ENCODE data around the gene ICOS. TPM values are rescaled to one million over a fixed set of nuclear protein-coding genes. Genes with fewer than 3 reads are reported as not detected.

The ICOS gene
- total RNA-seq, 1 experiment from 2014 or later: not detected

DNA sequence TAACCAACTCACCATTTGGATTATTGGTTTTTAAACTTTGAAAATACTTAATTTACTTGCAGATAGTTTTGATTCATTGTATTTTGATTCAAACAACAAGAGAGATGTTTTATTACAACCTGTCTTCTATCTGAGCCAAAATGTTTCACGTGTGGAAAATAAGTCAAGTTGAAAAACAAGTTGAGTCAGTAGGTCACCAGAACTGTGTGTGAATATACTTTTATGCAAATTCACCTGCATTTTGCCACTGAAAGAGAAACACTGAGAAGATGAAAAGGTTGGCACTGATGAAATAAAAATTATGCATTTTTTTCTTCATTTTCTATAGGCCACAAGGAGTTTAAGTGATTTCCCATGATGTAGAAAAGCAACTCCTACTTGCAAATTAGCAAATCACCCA lies 68.3 kb downstream of the ICOS start:
- Histone ChIP-seq H3K9ac (ENCODE audit: low read length) (no peak overlapping the region), H3K27ac (ENCODE audit: low read length) (no peak overlapping the region), H3F3A (ENCODE audit: low read length, unreplicated experiment) (no peaks in the 10 kb centered on the region), H4K20me1 (ENCODE audit: low read length) (no peaks in the 10 kb centered on the region), H3K79me2 (ENCODE audit: low read length) (no peaks in the 10 kb centered on the region), H3K36me3 (ENCODE audit: low read depth, low read length) (no peaks in the 10 kb centered on the region), H3K9me3 (ENCODE audit: low read length) (no peaks in the 10 kb centered on the region), H3K4me1 (ENCODE audit: insufficient read depth, low read length) (no peaks in the 10 kb centered on the region), H3K27me3 (ENCODE audit: low read length) (no peaks in the 10 kb centered on the region), H3K4me3 (ENCODE audit: low read length) (no peak overlapping the region), H3K4me2 (ENCODE audit: low read length) (no peak overlapping the region), H3K9me2 (replicated peaks; ENCODE audit: low read length) (no peaks in the 10 kb centered on the region), H2AFZ (ENCODE audit: low read length) (no peak overlapping the region)
- ChIA-PET CTCF (no interaction called here), POLR2A (ENCODE audit: unreplicated experiment) (no interaction called here)
- TF ChIP-seq EZH2 (IDR thresholded peaks at IDR 0.05; ENCODE audit: low read length, unreplicated experiment) (no peak), EZH2phosphoT487 (IDR thresholded peaks at IDR 0.05; ENCODE audit: borderline replicate concordance, low read length) (no peak)
- TF ChIP-seq, protein P1, sequence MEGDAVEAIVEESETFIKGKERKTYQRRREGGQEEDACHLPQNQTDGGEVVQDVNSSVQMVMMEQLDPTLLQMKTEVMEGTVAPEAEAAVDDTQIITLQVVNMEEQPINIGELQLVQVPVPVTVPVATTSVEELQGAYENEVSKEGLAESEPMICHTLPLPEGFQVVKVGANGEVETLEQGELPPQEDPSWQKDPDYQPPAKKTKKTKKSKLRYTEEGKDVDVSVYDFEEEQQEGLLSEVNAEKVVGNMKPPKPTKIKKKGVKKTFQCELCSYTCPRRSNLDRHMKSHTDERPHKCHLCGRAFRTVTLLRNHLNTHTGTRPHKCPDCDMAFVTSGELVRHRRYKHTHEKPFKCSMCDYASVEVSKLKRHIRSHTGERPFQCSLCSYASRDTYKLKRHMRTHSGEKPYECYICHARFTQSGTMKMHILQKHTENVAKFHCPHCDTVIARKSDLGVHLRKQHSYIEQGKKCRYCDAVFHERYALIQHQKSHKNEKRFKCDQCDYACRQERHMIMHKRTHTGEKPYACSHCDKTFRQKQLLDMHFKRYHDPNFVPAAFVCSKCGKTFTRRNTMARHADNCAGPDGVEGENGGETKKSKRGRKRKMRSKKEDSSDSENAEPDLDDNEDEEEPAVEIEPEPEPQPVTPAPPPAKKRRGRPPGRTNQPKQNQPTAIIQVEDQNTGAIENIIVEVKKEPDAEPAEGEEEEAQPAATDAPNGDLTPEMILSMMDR (conservative IDR thresholded peaks at IDR 0.05; ENCODE audit: low read depth, low read length): no peak
- intact Hi-C loops (cut with micrococcal nuclease): no loop called here
- BruUV-seq (replicated peaks): no TSS peak
- DNase-seq: no peak
- no peak for ATAC-seq

DNA sequence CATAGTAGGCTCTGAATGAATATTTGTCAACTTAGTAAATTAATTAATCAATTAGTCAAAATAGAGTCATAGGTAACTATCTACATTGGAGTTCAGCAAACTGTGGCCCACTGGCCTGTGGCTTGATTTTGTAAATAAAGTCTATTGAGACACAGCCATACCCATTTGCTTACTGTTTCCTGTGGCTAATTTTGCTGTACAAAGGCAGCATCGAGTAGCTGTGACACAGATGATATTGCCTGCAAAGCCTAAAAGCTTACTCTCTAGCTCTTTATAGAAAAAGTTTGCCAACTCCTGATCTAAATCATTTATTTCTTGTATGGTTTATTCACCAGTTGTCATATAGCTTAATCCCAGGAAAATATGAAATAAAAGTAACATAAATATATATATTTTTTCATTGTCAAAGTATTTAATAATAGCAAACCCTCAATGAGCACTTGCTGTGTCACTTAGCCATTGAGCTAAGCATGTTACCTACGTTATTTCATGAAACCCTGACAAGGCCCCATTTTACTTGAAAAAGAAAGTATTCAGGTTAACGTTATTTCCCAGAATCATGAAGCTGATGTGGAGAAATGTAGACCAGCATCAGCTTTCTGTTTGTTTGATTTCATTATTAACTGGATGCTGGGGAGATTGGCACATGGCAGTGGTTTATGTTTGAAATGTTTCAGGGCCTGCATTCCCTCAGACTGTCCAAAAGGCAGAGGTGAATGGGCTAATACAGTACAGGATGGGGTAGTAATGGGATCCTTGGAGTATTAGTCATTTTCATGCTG lies 69.6 kb downstream of the ICOS start:
- no peaks in the 10 kb centered on the region for H3K36me3 ChIP-seq (ENCODE audit: low read depth, low read length)
- TF ChIP-seq, protein P1 (conservative IDR thresholded peaks at IDR 0.05; ENCODE audit: low read depth, low read length): no peak
- TF ChIP-seq EZH2 (IDR thresholded peaks at IDR 0.05; ENCODE audit: low read length, unreplicated experiment) (no peak), EZH2phosphoT487 (IDR thresholded peaks at IDR 0.05; ENCODE audit: borderline replicate concordance, low read length) (no peak)
- H3K4me3 ChIP-seq (ENCODE audit: low read length): no peak overlapping the region
- H3K9ac ChIP-seq (ENCODE audit: low read length): no peak overlapping the region
- ChIA-PET POLR2A (ENCODE audit: unreplicated experiment) (no interaction called here), CTCF (no interaction called here)
- H3K9me3 ChIP-seq (ENCODE audit: low read length): no peaks in the 10 kb centered on the region
- no peaks in the 10 kb centered on the region for H4K20me1 ChIP-seq (ENCODE audit: low read length)
- no peaks in the 10 kb centered on the region for H3K27me3 ChIP-seq (ENCODE audit: low read length)
- no peaks in the 10 kb centered on the region for H3K9me2 ChIP-seq (replicated peaks; ENCODE audit: low read length)
- H2AFZ ChIP-seq (ENCODE audit: low read length): no peak overlapping the region
- no TSS peak for BruUV-seq (replicated peaks)
- no peaks in the 10 kb centered on the region for H3F3A ChIP-seq (ENCODE audit: low read length, unreplicated experiment)
- H3K27ac ChIP-seq (ENCODE audit: low read length): no peak overlapping the region
- intact Hi-C loops (cut with micrococcal nuclease): no loop called here
- H3K4me2 ChIP-seq (ENCODE audit: low read length): no peak overlapping the region
- DNase-seq (no peak), ATAC-seq (no peak)
- no peaks in the 10 kb centered on the region for H3K79me2 ChIP-seq (ENCODE audit: low read length)
- H3K4me1 ChIP-seq (ENCODE audit: insufficient read depth, low read length): peaks cover 1% of the 10 kb centered on the region

DNA sequence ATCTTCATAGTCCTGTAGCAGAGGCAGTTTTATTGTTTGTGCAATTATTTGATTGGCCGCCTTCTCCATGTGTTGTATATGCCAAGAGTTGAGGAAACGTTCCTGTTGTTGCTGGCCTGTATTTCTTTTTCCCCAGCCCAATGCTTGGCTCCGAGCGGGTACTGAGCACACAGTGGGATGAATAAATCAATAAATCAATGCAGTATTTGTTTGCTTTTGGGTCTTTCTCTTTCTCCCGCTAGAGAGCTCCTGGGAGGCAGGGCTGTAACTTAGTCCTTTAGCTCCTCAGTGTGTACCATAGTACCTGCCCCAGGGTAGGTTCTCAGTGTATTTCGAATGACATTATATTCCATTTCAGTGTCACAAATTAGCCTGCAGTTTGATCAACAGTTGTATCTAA lies 71.8 kb downstream of the ICOS start:
- DNase-seq: no peak
- Histone ChIP-seq H3K9ac (ENCODE audit: low read length) (no peak overlapping the region), H4K20me1 (ENCODE audit: low read length) (no peaks in the 10 kb centered on the region), H3K4me2 (ENCODE audit: low read length) (no peak overlapping the region), H3K79me2 (ENCODE audit: low read length) (no peaks in the 10 kb centered on the region), H3K4me3 (ENCODE audit: low read length) (no peak overlapping the region), H3K9me2 (replicated peaks; ENCODE audit: low read length) (no peaks in the 10 kb centered on the region), H3K36me3 (ENCODE audit: low read depth, low read length) (no peaks in the 10 kb centered on the region), H3F3A (ENCODE audit: low read length, unreplicated experiment) (no peaks in the 10 kb centered on the region), H3K27me3 (ENCODE audit: low read length) (no peaks in the 10 kb centered on the region), H3K4me1 (ENCODE audit: insufficient read depth, low read length) (peaks cover 17% of the 10 kb centered on the region), H3K27ac (ENCODE audit: low read length) (no peak overlapping the region), H2AFZ (ENCODE audit: low read length) (no peak overlapping the region), H3K9me3 (ENCODE audit: low read length) (no peaks in the 10 kb centered on the region)
- ChIA-PET CTCF (no interaction called here), POLR2A (ENCODE audit: unreplicated experiment) (no interaction called here)
- intact Hi-C loops (cut with micrococcal nuclease): no loop called here
- no TSS peak for BruUV-seq (replicated peaks)
- ATAC-seq: no peak
- TF ChIP-seq, protein P1 (conservative IDR thresholded peaks at IDR 0.05; ENCODE audit: low read depth, low read length): no peak
- TF ChIP-seq EZH2 (IDR thresholded peaks at IDR 0.05; ENCODE audit: low read length, unreplicated experiment): no peak
- TF ChIP-seq EZH2phosphoT487 (IDR thresholded peaks at IDR 0.05; ENCODE audit: borderline replicate concordance, low read length): no peak

All from PC-3 (cell line).